Mucosa of descending colon (tissue), 3 donors: Measurements from ENCODE around the gene AADACL3. TPM values are rescaled to one million over a fixed set of nuclear protein-coding genes. Genes with fewer than 3 reads are reported as not detected.

Experiments used
- ATAC-seq: fragments of 200-7000 bp; cut with Tn5 transposase; one replicate; pipeline ENCODE4 v1.9.1; 2020; ENCODE audit warnings: mild to moderate bottlenecking, moderate library complexity
- DNase-seq, 3 donors: peaks; one replicate each; pipeline ENCODE4 v3.0.0-alpha.2; 2020
- H3K36me3 ChIP-seq: fragments of 200-600 bp; one replicate; pipeline ENCODE4 v1.8.0; 2021; ENCODE audit warnings: low read depth, mild to moderate bottlenecking
- H3K4me1 ChIP-seq: fragments of 200-600 bp; one replicate; pipeline ENCODE4 v1.8.0; 2021; ENCODE audit warnings: low read depth, mild to moderate bottlenecking
- H3K4me3 ChIP-seq: fragments of 200-600 bp; one replicate; pipeline ENCODE4 v1.8.0; 2021; ENCODE audit warnings: mild to moderate bottlenecking
- H3K9me3 ChIP-seq: fragments of 200-600 bp; one replicate; pipeline ENCODE4 v1.8.0; 2021; ENCODE audit warnings: mild to moderate bottlenecking
- intact Hi-C, 2 donors: fragments of 100-400 bp; cut with DNase I in 1 of 2; cut with micrococcal nuclease in 1 of 2; formaldehyde crosslinking; loops; one replicate each; pipeline versions ENCODE4 v1.11.0 to v1.11.1; 2022; cut with DNase I, micrococcal nuclease
- total RNA-seq, 3 donors: library from RNA; stranded (reverse); fragmentation: NEBNext Ultra II Directional in 2 of 3; extraction: Animal tissue kit (Norgen Biotek cat#: 25700) in 2 of 3; gene quantifications; one replicate each; pipeline versions ENCODE4 v1.2.1 to v1.2.4, GENCODE V29; 2021 to 2023
- TF ChIP-seq, protein P1 (sequence below): fragments of 200-600 bp; IDR thresholded peaks from one replicate; pipeline ENCODE4 v1.8.0; 2022; ENCODE audit warnings: antibody characterized with exemption, mild to moderate bottlenecking
- donor health status: DM: no; HTN: no; CAD: no; lungs with moderate emphysema.
- donor health status: DM: no; HTN: no; CAD: no.
- donor health status: DM: no; HTN: yes; CAD: no.

The AADACL3 gene
- total RNA-seq, 3 donors from 2014 or later: not detected

DNA sequence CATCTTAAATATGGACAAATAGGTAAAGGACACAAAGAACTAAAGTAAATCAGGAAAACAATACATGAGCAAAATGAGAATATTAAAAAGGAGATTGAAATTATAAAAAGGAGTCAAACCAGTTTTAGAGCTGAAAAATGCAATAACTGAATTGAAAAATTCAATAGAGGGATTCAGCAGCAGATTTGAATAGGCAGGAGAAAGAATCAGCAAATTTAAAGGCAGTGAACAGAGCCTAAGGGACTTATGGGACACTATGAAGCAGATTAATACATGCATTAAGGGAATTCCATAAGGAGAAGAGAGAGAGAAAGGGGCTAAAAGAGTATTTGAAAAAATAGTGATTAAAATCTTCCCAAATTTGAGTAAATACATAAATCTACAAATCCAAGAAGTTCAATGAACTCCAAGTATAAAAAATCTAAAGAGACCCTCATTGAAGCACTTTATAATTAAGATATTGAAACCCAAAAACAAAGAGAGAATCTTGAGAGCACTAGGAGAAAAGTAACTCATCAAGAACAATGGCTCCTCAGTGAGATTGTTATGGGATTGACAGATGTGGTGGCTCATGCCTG, 33.0 kb downstream of the AADACL3 start:
- ATAC-seq: no peak
- intact Hi-C loops: no loop called here
- Histone ChIP-seq H3K9me3 (peaks cover 18% of the 10 kb centered on the region), H3K4me1 (no peaks in the 10 kb centered on the region), H3K36me3 (no peaks in the 10 kb centered on the region), H3K4me3 (no peak overlapping the region)
- TF ChIP-seq, protein P1, sequence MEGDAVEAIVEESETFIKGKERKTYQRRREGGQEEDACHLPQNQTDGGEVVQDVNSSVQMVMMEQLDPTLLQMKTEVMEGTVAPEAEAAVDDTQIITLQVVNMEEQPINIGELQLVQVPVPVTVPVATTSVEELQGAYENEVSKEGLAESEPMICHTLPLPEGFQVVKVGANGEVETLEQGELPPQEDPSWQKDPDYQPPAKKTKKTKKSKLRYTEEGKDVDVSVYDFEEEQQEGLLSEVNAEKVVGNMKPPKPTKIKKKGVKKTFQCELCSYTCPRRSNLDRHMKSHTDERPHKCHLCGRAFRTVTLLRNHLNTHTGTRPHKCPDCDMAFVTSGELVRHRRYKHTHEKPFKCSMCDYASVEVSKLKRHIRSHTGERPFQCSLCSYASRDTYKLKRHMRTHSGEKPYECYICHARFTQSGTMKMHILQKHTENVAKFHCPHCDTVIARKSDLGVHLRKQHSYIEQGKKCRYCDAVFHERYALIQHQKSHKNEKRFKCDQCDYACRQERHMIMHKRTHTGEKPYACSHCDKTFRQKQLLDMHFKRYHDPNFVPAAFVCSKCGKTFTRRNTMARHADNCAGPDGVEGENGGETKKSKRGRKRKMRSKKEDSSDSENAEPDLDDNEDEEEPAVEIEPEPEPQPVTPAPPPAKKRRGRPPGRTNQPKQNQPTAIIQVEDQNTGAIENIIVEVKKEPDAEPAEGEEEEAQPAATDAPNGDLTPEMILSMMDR: no peak
- no peak for DNase-seq

DNA sequence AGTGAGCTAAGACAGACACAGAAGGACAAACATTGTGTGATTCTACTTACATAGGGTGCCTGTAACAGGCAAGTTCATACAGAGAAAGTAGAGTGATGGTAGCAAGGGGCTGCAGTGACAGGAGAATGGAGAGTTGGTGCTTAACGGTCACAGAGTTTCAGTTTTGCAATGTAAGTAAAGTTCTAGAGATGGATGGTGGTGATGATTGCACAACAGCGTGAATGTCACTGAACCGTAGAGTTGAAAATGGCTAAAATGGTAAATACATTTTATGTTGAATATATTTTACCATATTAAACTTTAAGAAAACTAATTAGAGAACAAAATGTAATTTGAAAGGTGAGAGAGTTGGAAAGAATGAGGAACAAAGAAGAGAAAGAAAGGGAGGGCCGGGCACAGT, 38.8 kb downstream of the AADACL3 start:
- TF ChIP-seq, protein P1: no peak
- no peak overlapping the region for H3K4me3 ChIP-seq
- intact Hi-C loops: no loop called here
- DNase-seq (no peak), ATAC-seq (no peak)
- peaks cover 4% of the 10 kb centered on the region for H3K9me3 ChIP-seq
- H3K4me1 ChIP-seq: no peaks in the 10 kb centered on the region
- H3K36me3 ChIP-seq: no peaks in the 10 kb centered on the region

DNA sequence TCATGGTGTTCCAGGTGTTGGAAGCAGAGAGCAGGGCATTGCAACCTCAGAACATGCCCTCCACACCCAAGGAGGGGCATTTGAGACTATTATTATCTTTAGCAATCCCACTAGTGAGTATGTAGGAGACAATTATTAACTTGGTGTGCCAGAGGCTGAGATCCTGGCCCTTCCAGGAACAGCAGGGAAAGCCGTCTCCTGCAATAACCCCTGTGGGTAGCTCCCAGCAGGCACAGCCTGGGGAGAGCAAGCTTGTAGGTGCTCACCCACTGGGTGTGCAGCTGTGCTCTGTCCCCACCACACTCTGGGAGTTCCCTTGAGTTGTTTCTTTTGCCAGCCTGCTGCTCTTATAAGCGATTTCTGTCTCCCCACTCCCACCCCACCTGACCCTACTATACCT, 40.4 kb downstream of the AADACL3 start:
- Histone ChIP-seq H3K9me3 (no peaks in the 10 kb centered on the region), H3K4me3 (no peak overlapping the region), H3K36me3 (no peaks in the 10 kb centered on the region), H3K4me1 (no peaks in the 10 kb centered on the region)
- TF ChIP-seq, protein P1: no peak
- no peak for ATAC-seq
- intact Hi-C loops: no loop called here
- no peak for DNase-seq

DNA sequence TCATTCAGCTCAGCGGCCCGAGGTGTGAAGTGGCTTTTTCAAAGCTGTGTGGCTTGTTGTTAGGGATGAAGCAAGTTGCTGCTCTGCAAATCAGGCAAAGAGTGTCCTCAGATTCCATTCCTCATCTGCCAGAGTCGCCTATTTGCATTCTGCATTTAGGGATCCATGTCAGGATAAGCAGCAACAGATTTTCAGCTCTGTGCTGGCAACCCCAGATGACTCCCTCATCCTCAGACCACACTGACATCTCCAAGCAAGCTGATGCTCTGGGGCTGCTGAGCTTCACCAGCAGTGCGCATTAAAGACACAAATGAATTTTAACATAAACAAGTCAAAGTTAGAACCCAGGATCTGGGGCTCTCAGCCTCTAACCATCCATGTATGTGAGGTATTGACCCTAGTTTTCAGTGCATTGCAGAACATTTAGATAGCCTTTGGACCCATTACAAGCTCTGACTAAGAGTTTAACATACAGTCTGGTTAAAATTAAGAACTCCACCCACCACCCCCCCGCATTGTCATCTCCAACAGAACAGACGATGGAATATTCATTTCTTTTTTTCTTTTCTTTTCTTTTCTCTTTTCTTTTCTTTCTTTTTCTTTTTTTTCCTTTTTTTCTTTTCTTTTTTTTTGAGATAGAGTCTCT, 41.0 kb downstream of the AADACL3 start:
- TF ChIP-seq, protein P1: no peak
- no peak for DNase-seq
- H3K4me1 ChIP-seq: no peaks in the 10 kb centered on the region
- no peak for ATAC-seq
- no peaks in the 10 kb centered on the region for H3K9me3 ChIP-seq
- no peak overlapping the region for H3K4me3 ChIP-seq
- intact Hi-C loops: no loop called here
- no peaks in the 10 kb centered on the region for H3K36me3 ChIP-seq

DNA sequence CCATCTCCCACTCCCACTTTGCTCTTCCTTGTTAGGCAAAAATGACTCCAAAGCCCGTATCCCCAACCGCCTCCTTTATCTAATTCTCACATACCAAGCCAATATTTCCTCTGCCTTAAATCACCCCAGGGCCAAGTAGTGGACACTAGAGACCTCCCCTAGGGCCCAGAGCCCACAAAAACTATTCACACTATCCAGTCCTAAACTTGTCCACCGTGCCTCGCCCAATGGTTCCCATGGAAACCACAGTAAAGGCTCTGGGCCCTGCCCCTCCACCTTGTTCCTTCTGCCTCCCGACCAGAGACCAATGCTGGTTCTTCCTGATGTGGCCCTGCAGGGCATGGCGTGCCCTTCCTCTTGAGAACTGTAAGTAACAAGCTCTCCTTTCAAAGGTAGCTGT, 41.9 kb downstream of the AADACL3 start:
- intact Hi-C loops: no loop called here
- Histone ChIP-seq H3K9me3 (no peaks in the 10 kb centered on the region), H3K36me3 (no peaks in the 10 kb centered on the region), H3K4me3 (no peak overlapping the region), H3K4me1 (no peaks in the 10 kb centered on the region)
- ATAC-seq (no peak), DNase-seq (no peak)
- TF ChIP-seq, protein P1: no peak
